Myocyte (in vitro differentiated cells): ENCODE measurements around the gene HMCN2. TPM values are rescaled to one million over a fixed set of nuclear protein-coding genes. Genes with fewer than 3 reads are reported as not detected.

Experiments
- DNase-seq: peaks from one replicate; pipeline ENCODE4 v3.0.0-alpha.2; 2012; ENCODE audit warnings: low read depth
- total RNA-seq: library from RNA; depleted of rRNA; stranded (reverse); fragments of >200 nt; gene quantifications from 2 replicates; pipeline ENCODE4 v1.2.3, GENCODE V29; 2014

The HMCN2 gene
- total RNA-seq, 1 donor from 2014 or later = 0.13 TPM

GRCh38 chr9:130363755-130364404, 98.3 kb downstream of the HMCN2 start:
- DNase-seq = no peak

- peak; percentile 56 for DNase-seq
Measured at GRCh38 chr9:130364619-130365322, 99.2 kb downstream of the HMCN2 start.

GRCh38 chr9:130365323-130365721, 99.8 kb downstream of the HMCN2 start:
- DNase-seq = no peak

GRCh38 chr9:130366072-130366471, 100.5 kb downstream of the HMCN2 start:
- DNase-seq = no peak

- DNase-seq = peak; percentile 19
Measured at GRCh38 chr9:130366888-130367550, 101.5 kb downstream of the HMCN2 start.

- no peak for DNase-seq
Measured at GRCh38 chr9:130368631-130369103, 103.1 kb downstream of the HMCN2 start.

- DNase-seq = no peak
Measured at GRCh38 chr9:130370226-130370625, 104.7 kb downstream of the HMCN2 start.

GRCh38 chr9:130371196-130371966, 105.8 kb downstream of the HMCN2 start:
- DNase-seq = no peak

GRCh38 chr9:130372057-130372456, 106.5 kb downstream of the HMCN2 start:
- DNase-seq = no peak

- no peak for DNase-seq
Measured at GRCh38 chr9:130373679-130374325, 108.2 kb downstream of the HMCN2 start.

- DNase-seq = no peak
Measured at GRCh38 chr9:130377612-130378011, 112.1 kb downstream of the HMCN2 start.

- DNase-seq = no peak
Measured at GRCh38 chr9:130378875-130379648, 113.5 kb downstream of the HMCN2 start.

GRCh38 chr9:130379649-130379970, 114.0 kb downstream of the HMCN2 start:
- DNase-seq = no peak

GRCh38 chr9:130380920-130381469, 115.4 kb downstream of the HMCN2 start:
- no peak for DNase-seq

- no peak for DNase-seq
Measured at GRCh38 chr9:130381660-130382059, 116.1 kb downstream of the HMCN2 start.

GRCh38 chr9:130382096-130382495, 116.5 kb downstream of the HMCN2 start:
- no peak for DNase-seq

- no peak for DNase-seq
Measured at GRCh38 chr9:130382636-130383349, 117.2 kb downstream of the HMCN2 start.

GRCh38 chr9:130383350-130383715, 117.8 kb downstream of the HMCN2 start:
- no peak for DNase-seq

- no peak for DNase-seq
Measured at GRCh38 chr9:130383979-130384676, 118.6 kb downstream of the HMCN2 start.
